Endometrium (tissue), 2 donors: ENCODE results near the gene CDX2.
"Not testable (repeated sequence)": the region's sequence is repeated elsewhere in the genome, so short reads cannot be mapped to it uniquely, and the experiment has no call there.

ENCODE experiments used
- FAIRE-seq: peaks from 2 replicates; lab custom pipeline; 2012; peaks lifted over from hg19 to GRCh38; lab: Jason Lieb, UNC
- donor health status: control.
- donor health status: control.

The CDX2 gene

GRCh38 chr13:27969082-27969865 lies at the start of gene CDX2:
TSS of gene CDX2 (minus strand) at chr13:27969315. CDS start at chr13:27969006, 309 bp downstream.
- no peak for FAIRE-seq

- FAIRE-seq, result no peak
These were observed 45.2 kb upstream of the CDX2 start for GRCh38 chr13:28014301-28014700.

DNA sequence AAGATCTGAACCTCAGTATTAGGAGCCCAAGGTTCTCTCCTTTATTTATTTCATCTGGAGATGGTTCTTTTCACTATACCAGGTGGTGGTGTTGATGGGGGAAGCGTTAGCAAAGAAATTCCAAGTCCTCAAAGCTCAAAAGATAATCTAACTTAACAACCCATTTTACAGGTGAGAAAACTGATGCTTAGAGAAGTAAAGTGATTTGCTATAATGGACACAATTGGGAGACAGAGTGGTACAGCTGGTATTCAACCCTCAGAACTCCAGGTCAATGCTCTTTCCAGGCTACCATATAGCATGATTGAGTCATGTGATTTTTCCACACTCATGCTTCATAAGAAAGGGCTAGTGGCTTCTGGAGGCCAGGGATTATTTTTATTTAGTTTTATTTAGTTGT lies 44.4 kb upstream of the CDX2 start:
- no peak for FAIRE-seq

DNA sequence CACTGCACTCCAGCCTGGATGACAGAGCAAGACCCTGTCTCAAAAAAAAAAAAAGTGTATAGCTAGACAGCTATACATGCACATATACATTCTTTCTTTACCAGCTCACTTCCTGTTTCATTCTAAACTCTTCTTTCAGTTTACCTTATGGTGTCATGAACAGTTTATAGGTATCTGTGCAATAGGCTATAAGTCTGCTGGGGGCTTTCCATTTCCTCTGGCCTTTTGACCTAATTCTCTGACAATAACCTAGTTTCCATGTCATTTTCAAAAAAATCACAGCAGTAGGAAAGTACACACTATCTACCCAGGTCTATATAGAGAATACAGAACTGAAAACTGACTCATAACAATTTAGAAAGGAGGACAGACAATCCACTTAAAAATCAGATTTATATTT lies 43.8 kb upstream of the CDX2 start:
- FAIRE-seq, result no peak

- FAIRE-seq, result no peak
These were observed 43.3 kb upstream of the CDX2 start for GRCh38 chr13:28012383-28012782.

DNA sequence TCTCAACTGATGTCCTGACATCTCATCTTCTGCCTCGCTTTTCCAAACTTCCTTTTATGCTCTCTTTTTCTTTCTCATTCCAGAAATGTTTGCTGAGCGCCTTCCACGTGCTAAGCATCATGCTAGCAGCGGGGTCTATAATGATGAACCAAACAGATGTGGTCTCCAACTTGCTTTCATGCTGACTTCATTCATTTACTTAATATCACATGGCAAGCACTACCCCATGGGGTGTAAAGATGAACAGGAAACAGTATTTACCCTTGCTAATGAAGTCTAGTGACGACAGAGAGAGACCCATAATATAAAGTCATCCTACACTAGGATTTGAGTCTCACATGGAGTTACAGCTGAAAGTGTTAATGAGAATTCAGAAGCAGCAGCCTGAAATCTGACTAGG lies 40.9 kb upstream of the CDX2 start:
- no peak for FAIRE-seq

- FAIRE-seq, result not testable (repeated sequence)
These were observed 35.9 kb upstream of the CDX2 start for GRCh38 chr13:28005016-28005415.

- FAIRE-seq, result no peak
These were observed 34.0 kb upstream of the CDX2 start for GRCh38 chr13:28002886-28003698.

DNA sequence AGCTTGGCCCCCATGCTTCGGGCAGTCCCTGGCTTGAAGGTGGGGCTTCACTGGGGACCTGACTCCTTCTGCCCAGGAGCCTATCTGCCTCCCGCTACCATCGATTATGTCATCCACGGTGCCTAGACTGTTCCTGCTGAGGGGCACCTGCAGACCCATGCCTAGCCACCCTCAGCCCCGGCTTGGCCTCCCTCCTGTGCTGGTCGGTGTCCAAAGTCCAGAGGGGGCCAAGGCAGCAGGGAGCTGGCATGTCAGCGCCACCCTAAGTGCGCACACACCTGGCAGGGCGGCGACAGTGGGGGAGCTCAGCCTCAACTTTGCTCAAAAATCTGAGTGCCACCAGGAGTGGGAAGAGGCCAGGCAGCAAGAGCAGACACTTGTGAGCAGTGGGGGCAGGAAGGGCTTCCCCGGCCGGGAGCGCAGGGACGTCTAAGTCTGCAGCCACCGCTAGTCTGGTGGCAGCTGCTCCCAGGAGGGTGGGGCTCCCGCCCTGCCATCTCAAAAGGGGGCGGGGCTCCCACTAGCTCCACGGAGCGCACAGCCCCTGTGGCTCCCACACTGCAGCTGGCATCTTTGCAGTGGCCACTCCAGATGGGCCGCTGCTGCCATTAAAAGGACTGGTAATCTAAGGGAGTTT lies 32.8 kb upstream of the CDX2 start:
- no peak for FAIRE-seq

GRCh38 chr13:28001049-28001448 lies 31.9 kb upstream of the CDX2 start:
- no peak for FAIRE-seq

- no peak for FAIRE-seq
These were observed 31.5 kb upstream of the CDX2 start for GRCh38 chr13:28000567-28000966.

DNA sequence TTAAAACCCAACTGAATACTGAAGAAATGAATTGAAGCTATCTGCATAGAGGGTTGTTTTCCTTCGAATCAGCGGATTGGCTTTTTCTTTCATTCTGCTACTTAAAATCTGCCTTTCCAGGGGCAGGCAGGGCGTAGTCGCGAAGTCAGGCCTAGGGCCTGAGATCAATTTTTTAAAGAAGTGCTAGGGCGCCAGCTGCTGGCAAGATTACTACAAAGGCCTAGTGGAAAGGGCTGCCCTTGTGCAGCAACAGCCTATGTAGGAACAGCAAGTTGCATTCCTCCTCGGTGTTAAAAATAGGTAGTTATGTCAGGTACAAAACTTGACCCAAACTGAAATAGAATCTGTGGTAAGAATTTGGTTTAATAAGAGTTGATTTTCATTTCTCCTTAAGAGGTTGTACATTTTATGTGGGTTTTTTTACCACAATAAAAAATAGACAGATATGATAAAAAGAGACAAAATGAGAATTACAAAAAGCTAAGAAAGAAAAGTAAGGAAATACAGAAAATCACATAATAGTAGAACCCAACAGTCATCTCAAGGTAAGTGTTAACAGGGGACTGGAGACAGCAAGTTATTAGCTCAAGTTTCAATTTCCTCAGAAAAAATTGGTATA lies 28.9 kb upstream of the CDX2 start:
- no peak for FAIRE-seq

DNA sequence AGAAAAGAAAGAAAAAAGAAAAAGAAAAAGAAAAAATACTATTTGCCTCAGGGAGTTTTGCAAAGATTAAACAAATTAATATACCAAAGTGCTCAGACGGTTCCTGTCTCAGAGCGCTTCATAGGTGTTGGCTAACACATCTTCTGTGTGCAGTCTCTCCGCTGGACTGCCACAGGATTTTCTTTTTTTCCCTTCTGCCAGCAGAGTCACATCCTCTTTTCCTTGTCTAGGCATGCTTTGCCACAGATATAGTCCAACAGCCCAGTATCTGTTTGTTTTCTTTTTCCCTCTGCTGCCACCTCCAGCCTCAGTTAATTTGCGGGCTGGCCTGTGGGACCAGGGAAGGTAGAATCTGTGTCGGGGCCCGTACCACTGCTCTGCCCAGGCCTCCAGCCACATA lies 22.8 kb upstream of the CDX2 start:
- FAIRE-seq, result no peak

DNA sequence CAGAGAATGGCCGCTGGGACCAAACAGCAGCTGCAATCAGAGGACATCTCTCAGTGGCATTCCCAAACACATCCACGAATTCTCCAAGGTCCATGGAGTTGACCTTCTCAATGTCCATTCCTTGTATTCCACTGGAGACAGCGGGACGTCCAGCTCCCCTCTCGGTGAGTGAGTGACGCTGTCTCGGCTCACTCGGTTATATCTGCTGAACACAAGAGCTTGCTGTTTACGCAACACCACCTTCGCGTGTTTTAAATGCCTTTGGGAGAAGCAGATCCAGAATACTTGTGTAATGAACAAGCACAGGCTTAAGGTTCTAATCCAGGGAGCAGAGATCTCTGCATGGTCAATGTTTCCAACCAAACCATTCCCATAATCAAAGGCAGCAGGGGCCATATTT lies 19.4 kb upstream of the CDX2 start, which contains the start of gene URAD:
URAD (minus strand) TSS at position 174 of the 400 bp plus-strand sequence; CDS start at position 118, 56 bp downstream.
- FAIRE-seq, result no peak

GRCh38 chr13:27985600-27985999 lies 16.5 kb upstream of the CDX2 start:
- FAIRE-seq, result no peak

DNA sequence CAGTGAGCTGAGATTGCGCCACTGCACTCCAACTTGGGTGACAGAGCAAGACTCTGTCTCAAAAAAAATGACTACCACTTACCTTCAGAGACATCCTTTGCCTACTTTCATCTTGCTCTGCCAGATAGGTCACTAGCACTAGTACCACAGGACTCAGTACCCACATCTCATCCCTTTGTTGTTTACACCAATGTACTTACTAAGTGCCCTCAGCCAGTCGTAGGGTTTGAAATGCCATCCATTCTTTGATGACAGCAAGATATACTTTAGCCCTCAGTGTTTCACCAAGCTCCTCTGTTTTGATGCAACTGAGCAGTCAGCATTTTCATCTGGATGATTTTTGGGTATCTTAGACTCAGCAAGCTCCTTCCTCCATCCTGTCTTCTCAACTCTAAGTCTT lies 13.2 kb upstream of the CDX2 start:
- FAIRE-seq, result no peak

DNA sequence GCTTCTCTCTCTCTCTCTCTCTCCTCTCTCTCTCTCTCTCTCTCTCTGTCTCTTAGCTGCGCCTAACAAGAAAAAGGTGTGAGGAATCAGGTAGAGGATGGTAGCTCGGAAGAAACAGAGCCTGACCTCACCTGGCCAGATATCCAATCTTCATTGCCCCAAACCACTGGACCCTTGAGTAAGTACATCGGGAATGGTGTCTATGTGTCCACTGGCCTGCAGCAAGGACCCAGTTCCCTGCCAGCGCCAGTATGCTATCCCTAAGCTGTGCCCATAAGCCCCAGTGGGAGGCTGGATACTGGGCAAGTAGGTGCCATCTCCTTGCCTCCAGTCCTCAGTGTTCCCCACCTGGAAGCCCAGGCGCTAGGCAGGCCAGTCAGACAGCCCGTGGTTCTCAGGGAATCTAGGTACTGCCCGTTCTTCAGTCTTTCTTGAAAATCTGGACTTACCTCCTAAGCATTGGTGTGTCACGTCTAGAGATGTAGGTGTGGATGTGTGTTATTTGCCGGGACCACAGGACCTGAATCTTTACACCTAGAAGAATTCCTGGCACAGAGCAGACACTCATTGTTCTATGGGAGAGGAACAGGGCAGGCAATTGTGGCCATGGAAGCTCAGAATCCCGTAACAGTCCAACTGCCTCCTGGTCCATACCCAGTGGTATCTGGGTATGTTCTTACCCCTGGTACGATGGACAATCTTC lies 12.0 kb upstream of the CDX2 start:
- no peak for FAIRE-seq

- FAIRE-seq, result no peak
These were observed 11.3 kb upstream of the CDX2 start for GRCh38 chr13:27980280-27980998.

DNA sequence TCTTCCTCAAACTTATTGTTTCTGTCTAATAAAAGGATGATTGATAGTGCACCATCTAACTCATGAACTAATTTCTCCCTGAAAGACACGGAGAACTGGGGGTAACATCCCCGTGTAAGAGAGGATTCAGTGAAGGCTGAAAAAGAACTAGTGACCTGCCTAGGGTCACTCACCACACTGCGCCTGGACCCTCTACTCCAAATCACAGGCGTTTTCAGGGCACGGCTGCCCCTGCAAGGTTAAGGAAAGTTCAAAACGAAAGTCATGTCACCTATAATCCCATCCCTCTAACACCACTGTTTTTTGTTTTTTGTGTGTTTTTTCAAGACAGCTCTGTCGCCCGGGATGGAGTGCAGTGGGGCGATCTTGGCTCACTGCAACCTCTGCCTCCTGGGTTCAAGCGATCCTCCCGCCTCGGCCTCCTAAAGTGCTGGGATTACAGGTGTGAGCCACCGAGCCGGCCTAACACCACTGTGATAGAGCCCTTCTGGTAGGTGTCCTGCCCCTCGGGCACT lies 10.7 kb upstream of the CDX2 start:
- no peak for FAIRE-seq

- no peak for FAIRE-seq
These were observed 10.0 kb upstream of the CDX2 start for GRCh38 chr13:27979001-27979643.
